HG03521 (cell line): Measurements from ENCODE around the gene ISG20L2.

ENCODE experiments used
- ATAC-seq: cut with Tn5 transposase; IDR thresholded peaks from one replicate; pipeline ENCODE4 v1.9.1; 2021; ENCODE audit warnings: mild to moderate bottlenecking, moderate library complexity; ENCODE audit not compliant: unreplicated experiment

The ISG20L2 gene

DNA sequence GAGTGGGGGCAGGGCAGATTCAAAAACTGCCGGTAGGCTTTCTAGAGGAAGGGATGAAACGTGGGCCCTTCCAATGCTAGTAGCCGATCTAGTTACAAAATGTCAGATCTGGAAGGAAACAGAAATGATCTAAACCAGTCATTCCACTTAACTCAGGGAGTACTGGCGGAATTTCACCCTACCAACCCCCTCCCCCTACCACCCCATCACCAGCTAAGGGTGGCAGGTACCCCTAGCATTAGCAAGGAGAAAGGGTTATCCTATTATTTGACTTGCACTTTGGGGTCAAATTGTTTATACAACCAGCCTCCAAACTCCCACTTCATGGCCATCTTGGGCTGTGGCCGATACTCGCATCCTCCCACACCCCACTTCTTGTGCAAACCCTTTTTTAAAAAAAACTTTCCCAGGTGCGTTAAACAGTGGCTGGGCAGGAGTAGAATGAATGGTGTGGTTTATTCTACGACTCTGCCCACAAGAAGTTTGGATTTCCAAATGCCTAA is 13.0 kb upstream of the ISG20L2 start:
- peak; percentile 1 for ATAC-seq

DNA sequence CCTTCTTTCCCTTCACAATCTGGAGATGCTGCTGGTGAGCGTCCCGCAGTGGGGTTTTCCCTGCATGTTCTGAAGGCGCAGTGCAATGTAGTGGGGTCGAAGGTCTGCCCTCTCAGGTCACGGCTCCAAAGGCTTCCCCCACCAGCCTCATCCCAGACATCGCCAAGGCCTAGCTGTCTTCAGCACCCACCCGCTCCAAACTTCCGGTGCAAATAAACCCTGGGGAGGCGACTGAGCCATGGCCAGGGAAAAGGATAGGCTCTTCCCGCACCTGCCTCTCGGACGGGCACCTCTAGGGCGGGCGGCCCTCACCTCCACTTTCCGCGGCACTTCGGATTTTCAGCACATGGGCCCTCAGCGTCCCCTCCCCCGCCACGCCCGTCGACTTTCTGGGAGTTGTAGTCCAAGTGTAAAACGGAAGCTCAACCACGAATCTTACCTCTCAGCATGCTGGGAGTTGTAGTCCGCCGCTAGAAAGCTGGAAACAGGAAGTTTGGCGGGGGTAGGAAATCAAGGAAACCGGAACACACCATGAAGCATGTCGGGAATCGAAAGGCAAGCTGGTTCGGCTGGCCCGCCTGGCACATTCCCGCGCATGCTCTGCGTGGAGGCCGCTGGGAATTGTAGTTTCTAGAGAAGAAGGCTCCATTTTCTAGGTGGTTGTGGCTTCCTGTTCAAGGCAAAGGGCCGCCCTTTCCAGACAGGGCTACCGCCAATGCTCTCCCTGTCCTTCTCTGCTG is 12.3 kb upstream of the ISG20L2 start, which contains the start of gene MRPL24:
Gene MRPL24, minus strand, starts transcription at position 348 of the 740 bp plus-strand sequence. CDS start 2,384 bp downstream, outside the sequence.
- peak; percentile 85 for ATAC-seq

DNA sequence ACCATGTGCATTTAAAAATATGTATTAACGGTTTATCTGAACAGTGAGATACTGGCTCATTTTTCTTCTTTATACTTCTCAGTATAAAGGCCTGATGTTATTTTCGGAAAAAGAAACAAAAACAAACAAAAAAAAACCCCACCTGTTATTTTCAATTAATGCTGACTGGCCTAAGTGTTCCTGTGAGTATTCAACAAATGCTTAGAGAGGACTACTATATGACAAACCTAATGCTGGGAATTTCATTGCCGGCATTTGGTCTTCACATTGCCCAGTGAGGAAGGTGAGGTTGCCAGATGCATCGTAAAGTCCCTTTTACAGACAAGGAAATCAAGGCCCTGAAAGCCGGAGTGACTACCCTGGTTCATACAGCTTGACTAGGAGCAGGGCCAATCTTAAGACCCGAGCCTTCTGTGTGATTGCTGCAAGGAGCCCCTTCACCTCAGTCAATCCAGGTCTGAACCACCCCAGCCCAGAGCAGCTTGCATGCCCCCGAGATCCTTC is 11.7 kb upstream of the ISG20L2 start:
- ATAC-seq: peak; percentile 4

DNA sequence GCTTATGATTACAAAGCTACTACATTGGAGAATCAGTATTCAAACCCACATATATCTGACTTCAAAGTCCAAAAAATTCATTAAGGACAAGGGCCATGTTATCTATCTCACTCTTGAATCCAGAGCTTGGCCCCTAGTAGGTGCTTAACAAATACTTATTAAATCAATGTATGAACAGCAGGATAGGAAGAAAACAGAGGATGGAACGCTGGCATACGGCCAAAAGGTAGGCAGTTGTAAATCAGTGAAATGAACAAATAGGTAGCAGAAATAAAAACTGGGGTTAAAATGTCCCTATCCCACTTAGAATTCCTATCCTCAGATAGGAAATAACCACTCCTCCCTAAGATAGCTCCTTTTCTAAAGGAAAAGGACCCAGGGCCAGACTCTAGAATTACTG is 10.3 kb upstream of the ISG20L2 start:
- ATAC-seq: no peak

DNA sequence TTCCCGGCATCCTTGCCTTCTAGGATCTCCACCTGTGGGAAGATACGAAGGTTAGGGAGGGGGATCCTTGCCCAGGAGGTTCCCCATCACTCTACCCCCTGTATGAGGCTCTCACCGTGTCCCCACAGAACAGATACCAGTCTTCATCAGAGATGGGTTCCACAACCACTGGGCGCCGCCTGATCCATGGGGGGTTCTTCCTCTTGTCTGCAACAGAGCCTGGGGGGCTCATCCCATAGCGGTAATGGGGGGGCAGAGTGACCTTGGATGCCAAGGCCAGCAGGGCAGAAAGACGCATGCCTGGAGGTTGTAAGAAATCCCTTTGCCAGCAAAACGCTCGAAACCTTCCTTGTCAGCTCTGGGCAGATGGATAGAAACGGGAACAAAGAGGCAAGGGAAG is 9.8 kb upstream of the ISG20L2 start:
- ATAC-seq: no peak

DNA sequence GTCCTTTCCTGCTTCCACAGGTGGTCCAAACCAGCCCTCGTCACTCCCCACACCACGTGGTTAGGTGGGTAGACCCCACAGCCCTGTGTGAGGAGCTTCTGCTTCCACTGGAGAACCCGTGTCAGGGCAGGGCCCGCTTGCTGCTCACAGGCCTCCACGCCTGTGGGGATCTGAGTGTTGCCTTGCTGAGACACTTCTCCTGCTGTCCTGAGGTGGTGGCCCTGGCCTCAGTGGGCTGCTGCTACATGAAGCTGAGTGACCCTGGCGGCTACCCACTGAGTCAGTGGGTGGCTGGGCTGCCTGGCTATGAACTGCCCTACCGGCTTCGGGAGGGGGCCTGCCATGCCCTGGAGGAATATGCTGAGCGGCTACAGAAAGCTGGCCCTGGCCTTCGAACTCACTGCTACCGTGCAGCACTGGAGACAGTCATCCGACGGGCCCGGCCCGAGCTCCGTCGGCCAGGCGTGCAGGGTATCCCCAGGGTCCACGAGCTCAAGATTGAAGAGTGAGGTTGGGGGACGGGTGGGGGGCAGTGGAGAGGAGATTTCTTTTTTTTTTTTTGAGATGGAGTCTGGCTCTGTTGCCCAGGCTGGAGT is 5.5 kb upstream of the ISG20L2 start:
- ATAC-seq: no peak

DNA sequence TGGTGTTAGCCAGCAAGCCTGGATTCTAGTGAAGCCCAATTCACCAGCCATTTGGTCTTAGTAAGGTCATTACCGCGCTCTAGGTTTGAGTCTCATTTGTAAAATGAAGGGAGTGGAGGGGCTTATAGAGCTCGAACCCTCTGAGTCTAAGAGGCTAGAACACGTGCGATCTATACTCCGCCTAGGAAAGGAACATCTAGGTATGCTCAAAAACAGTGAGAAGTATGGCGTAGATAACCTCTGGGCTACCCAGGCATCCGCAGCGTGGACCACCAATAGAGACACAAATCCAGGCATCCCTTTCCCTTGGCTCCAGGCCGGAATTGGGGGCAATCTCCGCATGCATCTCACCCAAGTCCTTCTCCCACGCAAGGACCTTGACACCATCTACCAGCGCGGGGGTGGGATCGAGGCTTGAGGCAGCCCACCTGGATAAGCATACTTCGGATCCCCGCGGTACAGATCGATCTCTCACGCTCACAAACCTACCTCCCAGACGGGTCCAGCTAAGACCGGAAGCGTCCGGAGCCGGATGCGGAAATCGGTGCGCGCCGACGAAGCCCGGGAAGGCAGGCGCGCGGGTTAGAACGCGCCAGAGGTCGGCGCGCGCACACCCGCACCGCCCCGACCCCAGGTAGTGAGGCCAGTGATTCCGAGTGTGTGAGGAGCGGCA is 504 bp downstream of the ISG20L2 start, which contains the start of gene METTL25B:
Gene METTL25B, plus strand, starts transcription at position 544 of the 673 bp plus-strand sequence. CDS start 636 bp downstream, outside the sequence.
- peak; percentile 62 for ATAC-seq

DNA sequence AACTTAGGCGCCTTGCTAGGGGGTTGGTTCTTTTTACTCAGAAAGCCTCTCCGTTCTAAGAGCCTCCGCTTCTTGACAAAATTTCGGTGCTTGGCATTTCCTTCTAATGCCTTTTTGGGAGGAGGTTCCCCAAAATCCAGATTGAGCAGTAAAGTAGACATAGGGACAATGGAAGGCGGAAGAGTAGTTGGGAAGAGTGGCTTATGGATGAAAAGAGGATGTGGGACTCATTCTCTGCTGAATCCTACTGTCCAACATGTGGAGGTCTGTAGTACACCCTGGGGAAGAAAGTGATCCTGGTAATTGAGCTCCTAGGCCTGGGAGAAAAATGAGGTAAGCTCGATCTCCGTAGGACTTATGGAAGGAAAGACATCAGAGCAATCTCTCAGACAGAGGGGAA is 1.1 kb downstream of the ISG20L2 start:
- ATAC-seq: no peak

DNA sequence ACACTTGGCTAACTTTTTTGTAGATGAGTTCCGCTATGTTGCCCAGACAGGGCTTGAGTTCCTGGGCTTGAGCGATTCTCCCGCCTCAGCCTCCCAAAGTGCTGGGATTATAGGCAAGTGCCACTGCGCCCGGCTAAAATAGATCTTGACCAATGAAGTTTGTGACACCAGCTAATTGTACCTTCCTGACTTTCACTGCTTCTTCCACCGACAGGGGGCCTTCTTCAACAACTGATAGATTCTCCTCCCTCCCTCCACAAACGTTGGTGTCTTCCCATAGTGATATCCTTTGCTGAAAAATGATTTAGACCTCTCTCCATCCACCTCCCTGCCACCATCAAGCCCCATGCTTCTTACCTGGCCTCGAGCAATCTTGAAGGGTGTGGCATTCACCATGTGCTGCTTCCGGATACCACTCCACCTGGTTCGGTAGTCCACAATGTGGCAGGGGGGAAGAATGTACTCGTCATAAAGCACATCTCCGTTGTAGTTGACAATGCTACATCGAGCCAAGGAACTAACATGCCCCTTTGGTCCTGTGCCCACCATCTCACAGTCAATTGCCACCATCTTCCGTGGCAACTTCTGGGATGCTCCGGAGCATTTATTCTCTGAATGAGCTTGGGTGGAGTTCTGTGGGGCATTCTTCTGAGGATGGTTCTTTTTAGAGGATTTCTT is 1.9 kb downstream of the ISG20L2 start:
- no peak for ATAC-seq

DNA sequence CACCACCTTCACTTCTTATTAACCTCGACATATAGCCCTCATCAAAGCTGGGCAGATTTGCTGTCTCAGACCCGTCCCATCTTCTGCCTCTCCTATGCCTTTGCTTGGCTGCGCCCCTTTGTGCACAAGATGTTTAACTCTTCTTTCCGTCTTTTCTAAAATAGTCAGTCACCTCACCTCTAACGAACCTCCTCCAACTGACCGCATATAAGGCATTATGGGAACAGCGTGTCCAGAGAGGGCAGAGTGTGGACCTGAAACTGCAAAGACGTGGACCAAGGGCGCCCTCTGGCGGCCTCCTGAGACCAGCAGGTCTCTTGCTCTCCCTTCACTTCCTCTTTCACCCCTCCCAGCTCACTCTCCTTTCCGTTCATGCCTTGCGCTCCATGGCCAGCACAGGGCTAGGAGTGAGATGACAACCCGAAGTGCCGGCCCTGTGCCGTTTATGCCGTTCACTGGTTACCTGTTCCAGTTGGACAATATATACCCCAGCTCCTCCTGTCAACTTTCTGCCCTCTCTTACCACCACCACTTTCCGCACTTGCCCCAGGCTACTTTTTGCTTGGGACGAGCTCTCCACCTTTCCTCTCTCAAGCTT is 2.8 kb downstream of the ISG20L2 start:
- no peak for ATAC-seq

DNA sequence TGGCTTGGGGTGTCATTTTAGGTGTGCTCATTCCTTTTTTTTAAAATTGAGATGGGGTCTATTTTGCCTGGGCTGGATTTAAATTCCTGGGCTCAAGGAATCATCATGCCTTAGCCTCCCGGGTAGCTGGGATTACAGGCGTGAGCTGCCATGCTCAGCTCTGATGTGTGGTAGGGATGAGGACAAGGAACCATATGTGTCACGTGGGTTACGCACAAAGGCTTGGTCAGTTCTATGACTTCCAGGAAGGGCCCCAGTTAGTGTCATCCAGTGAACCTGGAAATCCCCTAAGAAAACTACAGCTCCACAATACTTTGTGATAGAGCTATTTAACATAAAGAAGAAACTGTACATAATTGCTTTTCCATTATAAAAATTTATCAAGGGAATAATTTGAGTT is 7.0 kb downstream of the ISG20L2 start:
- no peak for ATAC-seq

DNA sequence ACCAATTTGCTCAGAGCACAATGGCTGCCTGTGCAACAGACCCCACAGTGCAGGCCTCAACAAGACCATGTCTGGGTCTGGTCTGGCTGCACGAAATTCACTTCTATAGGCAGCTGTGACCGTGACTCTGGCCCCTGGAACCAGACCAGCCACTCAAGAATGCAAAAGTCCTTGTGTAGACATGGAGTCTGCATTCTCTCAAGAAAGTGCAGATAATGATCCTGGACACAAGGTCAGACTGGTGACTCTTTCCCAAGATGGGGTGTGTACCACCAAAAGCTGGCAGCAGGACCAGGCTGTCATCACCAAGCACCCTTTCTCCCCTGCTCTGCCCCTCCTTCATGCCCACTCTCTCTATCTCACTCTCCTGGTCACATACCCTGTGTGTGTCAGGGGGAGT is 7.4 kb downstream of the ISG20L2 start:
- no peak for ATAC-seq

DNA sequence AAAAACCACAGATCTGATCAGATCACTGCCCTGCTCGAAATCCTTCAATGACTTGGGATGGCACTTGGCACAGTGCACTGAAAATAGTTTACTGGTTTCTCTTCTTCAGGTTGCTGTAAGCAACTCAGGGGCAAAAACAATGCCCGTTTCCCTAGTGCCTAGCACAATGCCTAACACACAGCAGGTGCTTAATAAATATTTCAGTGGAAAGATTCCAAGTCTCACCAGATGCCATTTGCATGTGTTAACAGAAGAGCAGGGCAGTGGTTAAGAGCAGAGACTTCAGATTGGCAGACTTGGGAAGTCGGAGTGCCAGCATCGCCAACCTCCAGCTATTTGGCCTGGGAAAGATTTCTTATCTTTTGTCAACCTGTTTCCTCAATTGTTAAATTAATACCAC is 11.2 kb downstream of the ISG20L2 start:
- no peak for ATAC-seq

DNA sequence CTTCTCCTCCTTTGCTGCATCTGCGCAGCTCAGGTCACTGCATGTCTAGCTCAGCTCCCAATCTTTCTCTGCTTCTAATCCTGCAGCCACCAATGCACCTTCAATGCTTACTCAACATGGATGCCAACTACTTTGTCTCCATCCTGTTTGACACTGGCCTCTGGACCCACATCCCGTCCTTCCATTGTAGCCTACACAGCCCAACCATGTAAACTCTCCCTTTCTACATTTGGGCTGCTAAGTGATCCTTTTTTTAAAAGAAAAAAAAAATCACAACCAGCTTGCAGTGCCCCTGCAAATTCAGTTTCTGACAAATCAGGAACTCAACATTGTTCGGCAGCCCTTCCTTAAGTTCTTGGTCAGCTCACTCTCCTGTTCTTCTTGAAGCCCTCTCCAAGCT is 13.7 kb downstream of the ISG20L2 start:
- ATAC-seq: no peak

DNA sequence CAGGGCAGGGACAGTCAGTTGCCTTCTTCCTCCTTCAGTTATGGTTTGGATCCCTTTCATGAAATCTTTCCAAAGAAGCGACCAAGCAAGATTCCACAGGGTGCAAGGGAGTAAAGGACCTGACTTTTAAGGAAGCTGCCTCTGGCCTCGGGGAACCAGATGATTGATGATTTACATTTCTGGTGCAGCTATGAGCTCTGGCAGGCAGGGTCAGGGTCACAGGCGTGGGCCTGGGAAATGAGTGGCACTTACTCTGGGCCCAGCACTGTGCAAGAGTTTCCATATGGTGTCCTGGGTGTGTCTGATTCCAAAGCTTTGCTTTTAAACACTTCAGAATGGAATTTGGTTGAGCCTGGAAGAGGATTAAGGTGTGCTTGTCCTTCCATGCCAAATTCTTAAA is 15.9 kb downstream of the ISG20L2 start:
- no peak for ATAC-seq

DNA sequence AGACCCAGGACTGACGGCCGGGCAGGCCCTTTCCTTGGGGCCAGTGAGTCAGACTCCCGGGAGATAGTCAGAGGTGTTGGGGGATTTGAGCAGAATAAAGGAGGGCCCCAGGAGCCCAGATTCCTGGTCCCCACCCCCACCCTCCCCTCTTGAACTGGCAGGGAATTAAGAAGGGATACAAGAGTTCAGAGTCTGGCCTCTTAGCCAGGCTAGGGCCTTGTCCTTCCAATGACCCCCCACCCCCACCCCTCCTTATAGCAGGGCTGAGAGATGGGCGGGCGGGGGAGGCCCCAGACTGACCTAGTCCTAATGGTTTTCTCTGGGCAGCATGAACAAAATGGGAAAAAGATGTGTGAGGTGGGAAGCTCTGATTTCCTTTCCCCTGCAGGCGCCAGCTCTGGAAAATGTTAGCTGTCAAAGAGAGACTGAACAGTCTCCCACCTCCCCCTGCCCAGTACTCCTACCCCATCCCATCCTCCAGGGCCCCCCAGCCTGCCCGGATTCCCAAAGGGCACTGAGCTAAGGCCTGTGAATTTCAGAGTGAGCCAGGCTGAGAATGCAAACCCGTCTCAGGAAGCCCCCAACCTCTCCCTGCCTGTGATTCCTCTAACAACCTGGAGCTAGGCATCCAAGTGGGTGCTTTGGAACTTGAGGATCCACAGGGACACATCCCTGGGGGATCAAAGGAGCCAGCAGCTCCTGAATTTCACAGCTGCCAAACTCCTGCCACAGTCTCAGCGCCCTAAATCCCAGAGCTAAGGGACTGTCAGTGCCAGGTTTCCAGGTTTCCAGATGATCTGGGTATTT is 17.4 kb downstream of the ISG20L2 start:
- no peak for ATAC-seq

DNA sequence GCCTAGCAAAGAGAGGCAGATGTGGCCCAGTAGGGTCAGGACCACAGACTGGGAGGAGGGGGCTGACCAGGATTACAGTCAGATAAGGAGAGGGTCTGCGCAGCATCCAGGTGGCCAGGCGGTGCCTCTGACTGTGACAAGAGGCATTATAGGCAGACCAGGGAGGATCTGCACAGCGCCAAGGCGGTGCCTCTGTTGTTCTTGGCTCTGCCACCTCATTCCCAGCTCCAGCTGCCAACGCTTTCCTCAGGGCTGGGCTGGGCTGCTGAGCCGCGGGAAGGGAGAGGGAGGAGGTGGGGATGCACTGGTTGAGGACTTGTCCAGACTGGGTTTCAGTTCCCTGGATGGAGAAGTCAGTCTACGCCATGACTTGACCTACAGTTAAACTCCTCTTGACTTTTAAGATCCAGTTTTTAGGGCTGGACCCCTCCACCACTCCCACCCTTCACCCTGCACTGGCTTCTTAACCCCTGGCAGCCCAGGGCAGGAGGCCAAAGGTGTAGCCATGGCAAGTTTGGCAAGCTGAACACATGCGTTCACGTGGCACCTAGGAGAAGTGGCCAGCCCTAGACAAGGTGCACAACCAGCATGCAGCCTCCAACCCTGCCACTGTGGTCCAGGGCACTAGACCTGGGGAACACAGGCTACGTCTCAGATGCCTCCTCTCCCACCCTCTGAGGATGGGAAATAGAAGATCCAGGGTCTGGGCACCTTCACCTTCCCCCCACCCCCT is 18.6 kb downstream of the ISG20L2 start:
- ATAC-seq: no peak

DNA sequence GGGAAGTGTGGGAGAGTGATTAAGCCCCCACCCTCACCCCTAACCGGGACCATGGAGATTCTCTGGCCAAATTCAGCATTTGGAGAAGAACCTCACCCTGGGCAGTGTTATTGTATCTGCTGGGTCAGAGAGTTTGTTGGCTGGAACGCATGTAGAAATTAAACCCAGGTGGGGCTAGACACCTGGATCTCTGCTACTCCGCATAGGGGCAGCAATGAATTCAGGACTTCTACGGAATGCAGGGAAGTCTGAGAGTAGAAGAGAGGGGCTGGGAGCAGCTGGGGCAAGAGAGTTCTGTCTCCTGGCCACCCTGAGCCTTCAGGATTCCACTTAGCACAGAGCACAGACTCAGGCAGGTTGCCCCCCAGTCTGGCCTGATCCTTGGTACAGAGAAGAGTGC is 19.5 kb downstream of the ISG20L2 start:
- ATAC-seq: no peak

DNA sequence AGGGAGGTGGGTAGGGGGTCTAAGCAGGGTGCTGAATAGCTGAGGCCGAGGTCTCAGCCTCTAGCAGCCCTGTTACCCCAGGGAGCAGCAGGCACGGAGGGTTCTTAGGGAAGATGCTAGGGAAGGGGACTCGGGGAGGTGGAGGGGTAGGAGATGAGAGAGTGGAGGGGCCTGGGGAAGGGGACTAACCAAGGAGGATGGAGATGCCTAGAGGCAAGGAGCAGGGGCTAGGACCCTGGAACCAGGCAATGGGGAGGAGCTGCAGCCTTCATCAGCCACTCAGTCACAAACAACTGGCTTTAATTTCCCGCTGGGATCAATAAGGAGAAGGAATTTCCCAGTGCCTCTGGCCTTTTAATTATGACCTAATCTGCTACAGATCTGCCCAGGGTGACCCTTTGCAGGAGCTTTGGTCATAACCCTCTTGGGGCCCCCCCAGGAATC is 20.3 kb downstream of the ISG20L2 start:
- ATAC-seq: no peak
